Neural cell (in vitro differentiated cells): ENCODE results near the gene DENND1A.

Experiments used
- EP300 ChIP-seq: fragments of 450-650 bp; conservative IDR thresholded peaks from 2 replicates; pipeline ENCODE4 v1.6.1; 2014; ENCODE audit warnings: antibody characterized with exemption, mild to moderate bottlenecking, moderate library complexity; ENCODE audit not compliant: poor library complexity, severe bottlenecking
- EZH2 ChIP-seq: fragments of 200-600, 300-800 bp; shearing (Covaris generic), sonication (generic); IDR thresholded peaks from 2 replicates; pipeline ENCODE4 v1.6.1; 2014; ENCODE audit warnings: antibody characterized with exemption, low read length, borderline replicate concordance, mild to moderate bottlenecking; ENCODE audit not compliant: insufficient read depth, poor library complexity, severe bottlenecking
- MXI1 ChIP-seq: fragments of 450-650 bp; conservative IDR thresholded peaks from 2 replicates; pipeline ENCODE4 v1.6.1; 2014; ENCODE audit warnings: antibody characterized with exemption, mild to moderate bottlenecking; ENCODE audit not compliant: poor library complexity, severe bottlenecking
- POLR2AphosphoS5 ChIP-seq: IDR thresholded peaks from 2 replicates; pipeline ENCODE4 v1.6.1; 2012
- RAD21 ChIP-seq: fragments of 450-650 bp; conservative IDR thresholded peaks from 2 replicates; pipeline ENCODE4 v1.6.1; 2014; ENCODE audit warnings: antibody characterized with exemption, mild to moderate bottlenecking, moderate library complexity
- REST ChIP-seq: IDR thresholded peaks from 2 replicates; pipeline ENCODE4 v1.6.1; 2012; ENCODE audit warnings: borderline replicate concordance
- SMC3 ChIP-seq: fragments of 450-650 bp; conservative IDR thresholded peaks from 2 replicates; pipeline ENCODE4 v1.6.1; 2014; ENCODE audit warnings: antibody characterized with exemption, mild to moderate bottlenecking, moderate library complexity; ENCODE audit not compliant: poor library complexity
- TAF1 ChIP-seq: IDR thresholded peaks from 2 replicates; pipeline ENCODE4 v1.6.1; 2012; ENCODE audit warnings: low read depth
- TF ChIP-seq, protein P1 (sequence below): fragments of 450-650 bp; IDR thresholded peaks from 2 replicates; pipeline ENCODE4 v1.5.1; 2014; ENCODE audit warnings: antibody characterized with exemption, mild to moderate bottlenecking, moderate library complexity; ENCODE audit not compliant: poor library complexity, severe bottlenecking

GRCh38 chr9:123863164-123863855, 66.6 kb downstream of the DENND1A start:
- TF ChIP-seq REST, result no peak
- TF ChIP-seq, protein P1, sequence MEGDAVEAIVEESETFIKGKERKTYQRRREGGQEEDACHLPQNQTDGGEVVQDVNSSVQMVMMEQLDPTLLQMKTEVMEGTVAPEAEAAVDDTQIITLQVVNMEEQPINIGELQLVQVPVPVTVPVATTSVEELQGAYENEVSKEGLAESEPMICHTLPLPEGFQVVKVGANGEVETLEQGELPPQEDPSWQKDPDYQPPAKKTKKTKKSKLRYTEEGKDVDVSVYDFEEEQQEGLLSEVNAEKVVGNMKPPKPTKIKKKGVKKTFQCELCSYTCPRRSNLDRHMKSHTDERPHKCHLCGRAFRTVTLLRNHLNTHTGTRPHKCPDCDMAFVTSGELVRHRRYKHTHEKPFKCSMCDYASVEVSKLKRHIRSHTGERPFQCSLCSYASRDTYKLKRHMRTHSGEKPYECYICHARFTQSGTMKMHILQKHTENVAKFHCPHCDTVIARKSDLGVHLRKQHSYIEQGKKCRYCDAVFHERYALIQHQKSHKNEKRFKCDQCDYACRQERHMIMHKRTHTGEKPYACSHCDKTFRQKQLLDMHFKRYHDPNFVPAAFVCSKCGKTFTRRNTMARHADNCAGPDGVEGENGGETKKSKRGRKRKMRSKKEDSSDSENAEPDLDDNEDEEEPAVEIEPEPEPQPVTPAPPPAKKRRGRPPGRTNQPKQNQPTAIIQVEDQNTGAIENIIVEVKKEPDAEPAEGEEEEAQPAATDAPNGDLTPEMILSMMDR, result no peak
- TF ChIP-seq RAD21, result no peak
- no peak for TF ChIP-seq SMC3
- TF ChIP-seq TAF1, result no peak
- TF ChIP-seq EP300, result no peak
- TF ChIP-seq EZH2, result no peak
- no peak for TF ChIP-seq POLR2AphosphoS5
- no peak for TF ChIP-seq MXI1
